GM18873 (cell line): ENCODE results near the gene CDC5L.
"Not testable (repeated sequence)": the region's sequence is repeated elsewhere in the genome, so short reads cannot be mapped to it uniquely, and the experiment has no call there.

ENCODE experiments used
- ATAC-seq: cut with Tn5 transposase; IDR thresholded peaks from one replicate; pipeline ENCODE4 v1.9.1; 2021; ENCODE audit warnings: mild to moderate bottlenecking, moderate library complexity, moderate number of reproducible peaks; ENCODE audit not compliant: unreplicated experiment, low FRiP score

CDC5L gene

GRCh38 chr6:44387346-44388134 is at the start of gene CDC5L:
TSS of gene CDC5L (plus strand) at chr6:44387706. CDS start at chr6:44387824, 118 bp downstream.
- peak; percentile 87 for ATAC-seq

GRCh38 chr6:44338228-44339122 is 49.0 kb upstream of the CDC5L start:
- ATAC-seq = no peak

DNA sequence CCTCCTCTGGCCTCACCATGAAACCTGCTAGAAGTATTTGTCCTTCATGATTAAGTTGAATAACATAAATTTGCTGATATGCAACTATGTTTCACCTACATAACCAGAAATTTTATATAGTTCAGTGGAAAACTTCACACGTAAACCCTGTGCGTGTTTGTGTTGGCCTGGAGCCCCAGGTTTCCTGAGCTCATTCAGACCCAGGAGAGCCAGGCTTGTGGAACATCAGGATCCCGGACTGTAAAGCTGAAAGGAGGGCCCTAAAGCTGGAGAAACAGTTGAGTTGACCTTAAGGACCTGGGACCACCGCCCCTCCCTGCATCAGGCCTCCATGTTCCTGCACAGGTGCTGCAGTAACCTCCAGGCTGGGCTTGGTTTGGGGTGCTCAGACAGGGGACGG is 48.2 kb upstream of the CDC5L start:
- ATAC-seq = no peak

DNA sequence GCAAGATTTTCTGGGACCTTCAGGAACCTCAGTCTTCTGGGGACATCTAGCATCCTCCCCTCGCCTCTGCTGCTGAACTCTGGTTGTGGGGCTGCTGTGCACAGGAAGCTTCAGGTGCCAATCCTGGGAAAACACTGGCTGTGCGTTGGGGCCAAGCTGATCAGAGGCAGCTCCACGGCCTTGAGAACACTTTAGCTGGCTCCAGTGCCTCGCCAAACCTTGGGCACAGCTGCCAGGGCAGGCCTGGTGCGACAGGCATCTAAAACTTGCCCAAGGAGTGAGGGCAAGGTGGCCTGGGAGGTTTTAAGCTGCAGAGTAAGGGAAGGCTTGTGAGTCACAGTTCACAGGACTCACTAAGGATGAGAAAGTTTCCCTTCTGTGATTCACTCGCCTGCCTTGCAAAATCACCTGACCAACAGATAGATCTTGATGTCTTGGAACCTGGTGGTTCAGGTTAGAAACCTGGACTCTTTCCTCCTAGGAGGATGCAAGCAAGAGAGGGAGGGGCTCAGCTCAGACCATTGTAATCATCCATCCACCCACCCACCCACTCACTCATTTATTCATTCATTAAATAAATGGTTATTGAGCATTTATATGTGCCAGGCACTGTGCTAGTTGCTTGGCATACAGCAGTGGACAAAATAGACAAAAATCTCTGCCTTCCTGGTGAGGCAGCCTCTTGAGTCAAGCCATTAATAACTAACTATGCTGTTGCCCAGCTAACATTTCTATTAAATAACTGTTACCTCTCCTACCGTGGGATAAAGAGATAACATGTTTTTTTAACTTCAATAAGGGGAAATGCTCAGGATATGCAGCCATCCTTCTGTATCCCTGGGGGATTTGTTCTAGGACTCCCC is 47.5 kb upstream of the CDC5L start:
- ATAC-seq = no peak

- ATAC-seq = no peak
Observed at GRCh38 chr6:44341095-44341890, 46.2 kb upstream of the CDC5L start.

- ATAC-seq = no peak
Observed at GRCh38 chr6:44342052-44342451, 45.5 kb upstream of the CDC5L start.

DNA sequence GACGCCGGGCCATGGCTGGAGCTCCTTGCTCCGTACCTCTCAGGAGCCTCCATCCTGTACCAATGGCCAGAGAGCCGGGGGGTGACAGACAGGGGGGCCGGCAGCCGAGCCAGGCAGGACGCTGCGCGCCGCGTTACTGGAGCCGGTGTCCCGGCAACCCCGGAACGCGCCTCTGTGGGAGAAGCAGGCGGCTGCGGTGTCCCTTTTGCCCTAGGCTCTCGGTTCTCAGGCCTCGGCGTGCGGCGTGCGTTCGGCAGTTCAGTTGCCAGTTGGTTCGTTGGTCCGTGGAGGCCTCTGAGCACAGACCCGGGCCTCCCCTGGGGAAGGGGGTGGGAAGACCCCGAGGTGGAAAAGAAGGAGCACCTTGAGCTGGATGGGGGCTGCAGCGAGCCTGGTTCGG is 45.0 kb upstream of the CDC5L start, which contains the start of gene SPATS1:
SPATS1 (plus strand) TSS at position 162 of the 400 bp plus-strand sequence. CDS start 446 bp downstream, outside the sequence.
- ATAC-seq = no peak

DNA sequence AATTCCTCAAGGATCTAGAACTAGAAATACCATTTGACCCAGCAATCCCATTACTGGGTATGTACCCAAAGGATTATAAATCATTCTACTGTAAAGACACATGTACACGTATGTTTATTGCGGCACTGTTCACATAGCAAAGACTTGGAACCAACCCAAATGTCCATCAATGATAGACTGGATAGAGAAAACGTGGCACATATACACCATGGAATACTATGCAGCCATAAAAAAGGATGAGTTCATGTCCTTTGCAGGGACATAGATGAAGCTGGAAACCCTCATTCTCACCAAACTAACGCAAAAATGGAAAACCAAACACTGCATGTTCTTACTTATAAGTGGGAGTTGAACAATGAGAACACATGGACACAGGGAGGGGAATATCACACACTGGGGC is 40.7 kb upstream of the CDC5L start:
- not testable (repeated sequence) for ATAC-seq

GRCh38 chr6:44349904-44350649 is 37.4 kb upstream of the CDC5L start:
- ATAC-seq = no peak

GRCh38 chr6:44350650-44350994 is 36.9 kb upstream of the CDC5L start:
- ATAC-seq = not testable (repeated sequence)

GRCh38 chr6:44352259-44352658 is 35.2 kb upstream of the CDC5L start:
- no peak for ATAC-seq

GRCh38 chr6:44353336-44353735 is 34.2 kb upstream of the CDC5L start:
- ATAC-seq = no peak

GRCh38 chr6:44355640-44356039 is 31.9 kb upstream of the CDC5L start:
- ATAC-seq = no peak

DNA sequence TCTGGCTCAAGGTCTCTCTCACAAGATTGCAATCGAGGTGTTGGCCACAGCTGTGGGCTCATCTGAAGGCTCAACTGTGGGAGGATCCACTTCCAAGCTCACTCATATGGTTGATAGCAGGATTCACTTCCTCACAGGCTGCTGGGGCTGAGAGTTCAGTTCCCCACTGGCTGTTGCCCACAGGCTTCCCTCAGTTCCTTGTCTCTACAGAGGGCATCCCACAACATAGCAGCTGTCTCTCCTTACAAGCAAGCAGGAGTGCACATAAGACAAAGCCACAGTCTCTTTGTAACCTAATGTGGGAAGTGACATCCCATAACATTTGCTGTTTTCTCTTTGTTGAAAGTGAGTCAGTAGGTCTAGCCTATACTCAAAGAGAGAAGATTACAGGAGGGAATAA is 31.0 kb upstream of the CDC5L start:
- ATAC-seq = no peak

DNA sequence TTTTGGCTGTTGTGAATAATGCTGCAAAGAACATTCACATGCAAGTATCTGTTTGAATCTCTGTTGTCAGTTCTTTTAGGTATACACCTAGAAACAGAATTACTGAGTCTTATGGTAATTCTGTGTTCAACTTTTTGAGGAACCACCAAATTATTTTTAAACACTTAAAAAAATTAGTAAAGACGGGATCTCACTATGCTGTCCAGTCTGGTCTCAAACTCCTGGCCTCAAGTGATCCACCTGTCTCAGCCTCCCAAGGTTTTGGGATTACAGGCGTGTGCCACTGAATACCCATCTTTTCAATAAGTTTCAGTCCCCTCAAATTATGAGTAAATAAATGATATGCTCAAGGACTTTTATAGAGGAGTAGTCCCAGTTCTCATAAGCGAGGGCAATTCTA is 27.5 kb upstream of the CDC5L start:
- no peak for ATAC-seq

- ATAC-seq = no peak
Observed at GRCh38 chr6:44361947-44362346, 25.6 kb upstream of the CDC5L start.

- ATAC-seq = no peak
Observed at GRCh38 chr6:44363377-44363926, 24.1 kb upstream of the CDC5L start.

- ATAC-seq = no peak
Observed at GRCh38 chr6:44366781-44367180, 20.7 kb upstream of the CDC5L start.

- no peak for ATAC-seq
Observed at GRCh38 chr6:44367681-44368080, 19.8 kb upstream of the CDC5L start.
